SK-N-SH treated with all-trans-retinoic acid at 6 μM for 48 hours (cell line): ENCODE results near the gene GTF3C2.
"Not testable (repeated sequence)": the region's sequence is repeated elsewhere in the genome, so short reads cannot be mapped to it uniquely, and the experiment has no call there.

Source experiments
- ATAC-seq: fragments of 200-7000 bp; cut with Tn5 transposase; 3 replicates; pipeline ENCODE4 v1.9.1; 2020; ENCODE audit warnings: mild to moderate bottlenecking, moderate library complexity
- ARNTL ChIP-seq: fragments of 450-650 bp; formaldehyde crosslinking; IDR thresholded peaks from 2 replicates; pipeline ENCODE4 v1.5.0; 2020; ENCODE audit warnings: low read depth, mild to moderate bottlenecking, moderate library complexity, borderline replicate concordance
- BACH2 ChIP-seq: fragments of 250-450 bp; sonication (Bioruptor Pico); IDR thresholded peaks from 2 replicates; pipeline ENCODE4 v1.9.0; 2021; ENCODE audit warnings: mild to moderate bottlenecking, borderline replicate concordance
- CREB5 ChIP-seq: fragments of 250-450 bp; sonication (Bioruptor Pico); IDR thresholded peaks from 2 replicates; pipeline ENCODE4 v1.5.1; 2020; ENCODE audit warnings: low read depth, mild to moderate bottlenecking, moderate library complexity
- CSRNP3 ChIP-seq: fragments of 250-450 bp; sonication (Bioruptor Pico); IDR thresholded peaks from 2 replicates; pipeline ENCODE4 v1.5.1; 2021; ENCODE audit warnings: mild to moderate bottlenecking, moderate library complexity
- GLIS3 ChIP-seq: fragments of 250-450 bp; sonication (Bioruptor Pico); IDR thresholded peaks from 2 replicates; pipeline ENCODE4 v1.5.0; 2020; ENCODE audit warnings: mild to moderate bottlenecking, moderate library complexity
- ISL1 ChIP-seq: fragments of 250-450 bp; sonication (Bioruptor Pico); IDR thresholded peaks from 2 replicates; pipeline ENCODE4 v2.1.2; 2022; ENCODE audit warnings: mild to moderate bottlenecking, moderate library complexity
- OSR1 ChIP-seq: fragments of 250-450 bp; sonication (Bioruptor Pico); IDR thresholded peaks from 2 replicates; pipeline ENCODE4 v1.8.0; 2022; ENCODE audit warnings: moderate library complexity, mild to moderate bottlenecking, inconsistent platforms
- PATZ1 ChIP-seq: fragments of 250-450 bp; sonication (Bioruptor Pico); IDR thresholded peaks from 2 replicates; pipeline ENCODE4 v1.8.0; 2020; ENCODE audit warnings: mild to moderate bottlenecking, moderate library complexity, borderline replicate concordance
- PPARA ChIP-seq: fragments of 250-450 bp; sonication (Bioruptor Pico); IDR thresholded peaks from 2 replicates; pipeline ENCODE4 v1.5.0; 2020; ENCODE audit warnings: mild to moderate bottlenecking, borderline replicate concordance
- RARB ChIP-seq: fragments of 250-450 bp; sonication (Bioruptor Pico); IDR thresholded peaks from 2 replicates; pipeline ENCODE4 v1.8.0; 2021; ENCODE audit warnings: mild to moderate bottlenecking, moderate library complexity
- SNAI2 ChIP-seq: fragments of 250-450 bp; sonication (Bioruptor Pico); IDR thresholded peaks from 2 replicates; pipeline ENCODE4 v1.5.0; 2020; ENCODE audit warnings: mild to moderate bottlenecking, moderate library complexity
- TCF4 ChIP-seq: fragments of 250-450 bp; sonication (Bioruptor Pico); IDR thresholded peaks from 2 replicates; pipeline ENCODE4 v1.8.0; 2021; ENCODE audit warnings: mild to moderate bottlenecking, moderate library complexity, borderline replicate concordance
- TOX ChIP-seq: fragments of 250-450 bp; sonication (Bioruptor Pico); IDR thresholded peaks from 2 replicates; pipeline ENCODE4 v1.8.0; 2021; ENCODE audit warnings: mild to moderate bottlenecking, moderate library complexity, borderline replicate concordance
- TSHZ2 ChIP-seq: fragments of 250-450 bp; sonication (Bioruptor Pico); IDR thresholded peaks from 2 replicates; pipeline ENCODE4 v1.5.0; 2020; ENCODE audit warnings: mild to moderate bottlenecking, moderate library complexity
- ZFP3 ChIP-seq: fragments of 250-450 bp; sonication (Bioruptor Pico); IDR thresholded peaks from 2 replicates; pipeline ENCODE4 v1.5.0; 2020; ENCODE audit warnings: mild to moderate bottlenecking, moderate library complexity
- ZFP30 ChIP-seq: fragments of 450-650 bp; formaldehyde crosslinking; IDR thresholded peaks from 2 replicates; pipeline ENCODE4 v1.5.0; 2022; ENCODE audit warnings: mild to moderate bottlenecking, moderate library complexity
- ZNF70 ChIP-seq: fragments of 450-650 bp; formaldehyde crosslinking; IDR thresholded peaks from 2 replicates; pipeline ENCODE4 v1.5.0; 2020; ENCODE audit warnings: mild to moderate bottlenecking, moderate library complexity
- TF ChIP-seq, protein P1 (sequence below): fragments of 250-450 bp; sonication (Bioruptor Pico); IDR thresholded peaks from 2 replicates; pipeline ENCODE4 v1.8.0; 2021; ENCODE audit warnings: low read depth, mild to moderate bottlenecking, moderate library complexity, borderline replicate concordance

GTF3C2 gene

GRCh38 chr2:27320958-27321543 is 35.5 kb downstream of the GTF3C2 start (continued):
- TF ChIP-seq OSR1 (CRISPR knock-in tag), result no peak
- TF ChIP-seq ISL1 (CRISPR knock-in tag), result peak; percentile 38; the same call in 1 of the 2 replicates
- no peak for TF ChIP-seq TCF4
- TF ChIP-seq ZNF70, result no peak
- 0 out of 2 replicates have a peak, but pooled peaks have one; percentile 58 for TF ChIP-seq CREB5 (CRISPR knock-in tag)
- TF ChIP-seq BACH2 (CRISPR knock-in tag), result no peak
- TF ChIP-seq ZFP3 (CRISPR knock-in tag), result peak; percentile 81
- TF ChIP-seq ARNTL, result no peak
- TF ChIP-seq TSHZ2 (CRISPR knock-in tag), result 0 out of 2 replicates have a peak, but pooled peaks have one; percentile 46

DNA sequence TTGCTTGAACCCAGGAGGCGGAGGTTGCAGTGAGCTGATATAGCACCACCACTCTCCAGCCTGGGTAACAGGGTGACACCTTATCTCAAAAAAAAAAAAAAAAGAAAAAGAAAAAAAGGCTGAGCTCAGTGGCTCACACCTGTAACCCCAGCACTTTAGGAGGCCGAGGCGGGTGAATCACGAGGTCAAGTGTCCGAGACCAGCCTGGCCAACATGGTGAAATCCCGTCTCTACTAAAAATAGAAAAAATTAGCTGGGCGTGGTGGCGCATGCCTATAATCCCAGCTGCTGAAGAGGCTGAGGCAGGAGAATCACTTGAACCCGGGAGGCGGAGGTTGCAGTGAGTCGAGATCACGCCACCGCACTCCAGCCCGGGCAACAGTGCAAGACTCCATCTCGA is 36.7 kb downstream of the GTF3C2 start:
- not testable (repeated sequence) for ATAC-seq

- no peak for ATAC-seq
- TF ChIP-seq ZFP30 (CRISPR knock-in tag), result no peak
- no peak for TF ChIP-seq ARNTL
- TF ChIP-seq PATZ1 (CRISPR knock-in tag), result no peak
- TF ChIP-seq CSRNP3 (CRISPR knock-in tag), result no peak
- no peak for TF ChIP-seq BACH2 (CRISPR knock-in tag)
- no peak for TF ChIP-seq GLIS3
- TF ChIP-seq TCF4, result no peak
- no peak for TF ChIP-seq ISL1 (CRISPR knock-in tag)
- TF ChIP-seq RARB (CRISPR knock-in tag), result no peak
- TF ChIP-seq, protein P1, sequence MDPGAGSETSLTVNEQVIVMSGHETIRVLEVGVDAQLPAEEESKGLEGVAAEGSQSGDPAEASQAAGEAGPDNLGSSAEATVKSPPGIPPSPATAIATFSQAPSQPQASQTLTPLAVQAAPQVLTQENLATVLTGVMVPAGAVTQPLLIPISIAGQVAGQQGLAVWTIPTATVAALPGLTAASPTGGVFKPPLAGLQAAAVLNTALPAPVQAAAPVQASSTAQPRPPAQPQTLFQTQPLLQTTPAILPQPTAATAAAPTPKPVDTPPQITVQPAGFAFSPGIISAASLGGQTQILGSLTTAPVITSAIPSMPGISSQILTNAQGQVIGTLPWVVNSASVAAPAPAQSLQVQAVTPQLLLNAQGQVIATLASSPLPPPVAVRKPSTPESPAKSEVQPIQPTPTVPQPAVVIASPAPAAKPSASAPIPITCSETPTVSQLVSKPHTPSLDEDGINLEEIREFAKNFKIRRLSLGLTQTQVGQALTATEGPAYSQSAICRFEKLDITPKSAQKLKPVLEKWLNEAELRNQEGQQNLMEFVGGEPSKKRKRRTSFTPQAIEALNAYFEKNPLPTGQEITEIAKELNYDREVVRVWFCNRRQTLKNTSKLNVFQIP (CRISPR knock-in tag), result no peak
- no peak for TF ChIP-seq PPARA (CRISPR knock-in tag)
- no peak for TF ChIP-seq TSHZ2 (CRISPR knock-in tag)
- TF ChIP-seq TOX (CRISPR knock-in tag), result no peak
- TF ChIP-seq SNAI2, result no peak
Observed at GRCh38 chr2:27316655-27317412, 39.7 kb downstream of the GTF3C2 start.
